Caco-2 (cell line): Measurements from ENCODE around the gene CBX2. TPM values are rescaled to one million over a fixed set of nuclear protein-coding genes. Genes with fewer than 3 reads are reported as not detected.
A peak's percentile ranks its signal among the peaks of the same experiment; 100 is the strongest.

ENCODE experiments used
- BruUV-seq: library from RNA; stranded (reverse); fragments of 400-500 nt; replicated peaks from 2 replicates; lab custom pipeline; 2021; lab: Mats Ljungman, UMichigan
- CTCF ChIA-PET: fragments of 300-600 bp; sonication (Branson Sonifier 250); formaldehyde crosslinking; loops from one replicate; lab custom pipeline; 2022; ENCODE audit warnings: antibody characterized with exemption; lab: Charles Lee
- POLR2A ChIA-PET: fragments of 300-600 bp; sonication (Branson Sonifier 250); formaldehyde crosslinking; loops from one replicate; lab custom pipeline; 2022; ENCODE audit warnings: antibody characterized with exemption; lab: Charles Lee
- DNase-seq, 2 experiments: peaks; one replicate each; pipeline versions ENCODE4 v3.0.0 to v3.0.0-alpha.2; 2020 to 2022
- H3K27me3 ChIP-seq: replicated peaks from 2 replicates; pipeline ENCODE4 v1.6.0; 2011; ENCODE audit warnings: low read length; ENCODE audit not compliant: control insufficient read depth, insufficient read depth
- H3K36me3 ChIP-seq: 2 replicates; pipeline ENCODE4 v1.5.1; 2011; ENCODE audit warnings: low read length; ENCODE audit not compliant: control insufficient read depth, insufficient read depth
- H3K4me1 ChIP-seq: fragments of 250-450 bp; sonication (Bioruptor Pico); 2 replicates; pipeline ENCODE4 v1.5.1; 2020; ENCODE audit warnings: mild to moderate bottlenecking
- H3K4me3 ChIP-seq: 2 replicates; pipeline ENCODE4 v1.5.1; 2011; ENCODE audit warnings: low read depth, mild to moderate bottlenecking, control low read depth, low read length
- H3K9me3 ChIP-seq: fragments of 250-450 bp; sonication (Bioruptor Pico); 2 replicates; pipeline ENCODE4 v1.5.1; 2020; ENCODE audit warnings: mild to moderate bottlenecking, moderate library complexity
- H3K27ac Mint-ChIP-seq: one replicate; pipeline ENCODE4 v1.8.0; 2022; ENCODE audit warnings: mixed read lengths; ENCODE audit not compliant: unreplicated experiment
- H3K27me3 Mint-ChIP-seq: one replicate; pipeline ENCODE4 v1.8.0; 2022; ENCODE audit warnings: mixed read lengths; ENCODE audit not compliant: insufficient read depth, unreplicated experiment
- H3K36me3 Mint-ChIP-seq: one replicate; pipeline ENCODE4 v1.8.0; 2022; ENCODE audit warnings: mild to moderate bottlenecking, mixed read lengths; ENCODE audit not compliant: insufficient read depth, unreplicated experiment
- H3K4me1 Mint-ChIP-seq: one replicate; pipeline ENCODE4 v1.8.0; 2022; ENCODE audit warnings: low read depth, mixed read lengths; ENCODE audit not compliant: unreplicated experiment
- H3K4me3 Mint-ChIP-seq: one replicate; pipeline ENCODE4 v1.8.0; 2022; ENCODE audit warnings: mild to moderate bottlenecking, moderate library complexity, mixed read lengths; ENCODE audit not compliant: unreplicated experiment
- H3K9me3 Mint-ChIP-seq: one replicate; pipeline ENCODE4 v1.8.0; 2022; ENCODE audit warnings: mixed read lengths; ENCODE audit not compliant: unreplicated experiment
- CTCF ChIP-seq, 2 experiments: fragments of 200-600 bp in 1 of 2; IDR thresholded peaks; 1 replicate in 1 of 2; 2 replicates in 1 of 2; pipeline versions ENCODE4 v1.5.1 to v1.8.0; 2011 to 2022; ENCODE audit warnings: antibody characterized with exemption in 1 of 2, control low read depth in 1 of 2, inconsistent platforms in 1 of 2, low read depth in 1 of 2, low read length in 1 of 2, mild to moderate bottlenecking in 1 of 2, moderate library complexity in 1 of 2; ENCODE audit not compliant: insufficient read depth in 1 of 2, severe bottlenecking in 1 of 2, unreplicated experiment in 1 of 2
- intact Hi-C: fragments of 100-400 bp; cut with micrococcal nuclease; formaldehyde crosslinking; loops from one replicate; pipeline ENCODE4 v1.10.0; 2022; ENCODE audit not compliant: unreplicated experiment
- total RNA-seq: library from RNA; stranded (reverse); gene quantifications from 2 replicates; pipeline ENCODE4 v1.2.3, GENCODE V29; 2022

CBX2 gene
- total RNA-seq, 1 experiment from 2014 or later, result 52.8 TPM

GRCh38 chr17:79792341-79792871, 14.5 kb downstream of the CBX2 start:
- Histone ChIP-seq H3K36me3 (no peaks in the 10 kb centered on the region), H3K4me3 (no peak overlapping the region), H3K9me3 (no peaks in the 10 kb centered on the region), H3K27me3 (no peaks in the 10 kb centered on the region), H3K4me1 (peaks cover 4% of the 10 kb centered on the region; the same call in 1 of the 2 replicates)
- TF ChIP-seq CTCF (IDR thresholded peaks at IDR 0.05; ENCODE audit: insufficient read depth in 1 of 2, low read depth in 1 of 2, low read length in 1 of 2, severe bottlenecking in 1 of 2, unreplicated experiment in 1 of 2), result no peak
- H3K4me3 Mint-ChIP-seq, result no peak overlapping the region
- H3K27me3 Mint-ChIP-seq, result no peaks in the 10 kb centered on the region
- BruUV-seq, result no TSS peak
- peaks cover 60% of the 10 kb centered on the region for H3K36me3 Mint-ChIP-seq
- CTCF ChIA-PET, result no interaction called here
- POLR2A ChIA-PET, result no interaction called here
- H3K4me1 Mint-ChIP-seq, result no peaks in the 10 kb centered on the region
- intact Hi-C loops, result no loop called here
- no peak for DNase-seq
- H3K9me3 Mint-ChIP-seq, result no peaks in the 10 kb centered on the region
- no peak overlapping the region for H3K27ac Mint-ChIP-seq

GRCh38 chr17:79792984-79793923, 15.3 kb downstream of the CBX2 start:
- H3K9me3 ChIP-seq, result no peaks in the 10 kb centered on the region
- Mint-ChIP-seq H3K36me3 (peaks cover 61% of the 10 kb centered on the region), H3K9me3 (no peaks in the 10 kb centered on the region), H3K4me3 (peak overlapping the region; percentile 36), H3K27me3 (no peaks in the 10 kb centered on the region), H3K4me1 (no peaks in the 10 kb centered on the region), H3K27ac (peak overlapping the region; percentile 39)
- no peak for DNase-seq
- POLR2A ChIA-PET, result interaction anchor here (0.6 to 1.1 kb wide), 3 partner anchors 18 to 199 kb away, joined by 3 to 7 read pairs (median 5); no protein-coding TSS in a partner anchor
- intact Hi-C loops, result no loop called here
- CTCF ChIA-PET, result no interaction called here
- H3K27me3 ChIP-seq, result no peaks in the 10 kb centered on the region
- no TSS peak for BruUV-seq
- H3K36me3 ChIP-seq, result no peaks in the 10 kb centered on the region
- TF ChIP-seq CTCF (IDR thresholded peaks at IDR 0.05; ENCODE audit: insufficient read depth in 1 of 2, low read depth in 1 of 2, low read length in 1 of 2, severe bottlenecking in 1 of 2, unreplicated experiment in 1 of 2), result no peak
- H3K4me1 ChIP-seq, result peaks cover 9% of the 10 kb centered on the region
- H3K4me3 ChIP-seq, result no peak overlapping the region

- BruUV-seq, result no TSS peak
- H3K4me3 ChIP-seq, result no peak overlapping the region
- H3K27me3 ChIP-seq, result no peaks in the 10 kb centered on the region
- no peaks in the 10 kb centered on the region for H3K9me3 ChIP-seq
- H3K27me3 Mint-ChIP-seq, result no peaks in the 10 kb centered on the region
- no peak for TF ChIP-seq CTCF (IDR thresholded peaks at IDR 0.05; ENCODE audit: insufficient read depth in 1 of 2, low read depth in 1 of 2, low read length in 1 of 2, severe bottlenecking in 1 of 2, unreplicated experiment in 1 of 2)
- H3K27ac Mint-ChIP-seq, result peak overlapping the region; percentile 39
- CTCF ChIA-PET, result no interaction called here
- H3K4me3 Mint-ChIP-seq, result peak overlapping the region; percentile 36
- intact Hi-C loops, result no loop called here
- DNase-seq, result no peak
- H3K4me1 Mint-ChIP-seq, result no peaks in the 10 kb centered on the region
- peaks cover 61% of the 10 kb centered on the region for H3K36me3 Mint-ChIP-seq
- no peaks in the 10 kb centered on the region for H3K36me3 ChIP-seq
- no peaks in the 10 kb centered on the region for H3K9me3 Mint-ChIP-seq
- H3K4me1 ChIP-seq, result peaks cover 15% of the 10 kb centered on the region
- POLR2A ChIA-PET, result interaction anchor here (0.6 to 1.1 kb wide), 3 partner anchors 18 to 198 kb away, joined by 3 to 7 read pairs (median 5); no protein-coding TSS in a partner anchor
These were observed 16.0 kb downstream of the CBX2 start for GRCh38 chr17:79793924-79794304.
